22Rv1 (cell line): ENCODE measurements around the gene PEX1.

Source experiments
- ZFX ChIP-seq: fragments of 450-650 bp; IDR thresholded peaks from 2 replicates; pipeline ENCODE4 v1.6.1; 2017; ENCODE audit warnings: antibody characterized with exemption, borderline replicate concordance
- TF ChIP-seq, protein P1 (sequence below): fragments of 450-650 bp; IDR thresholded peaks from 2 replicates; pipeline ENCODE4 v1.5.1; 2017; ENCODE audit warnings: mild to moderate bottlenecking

DNA sequence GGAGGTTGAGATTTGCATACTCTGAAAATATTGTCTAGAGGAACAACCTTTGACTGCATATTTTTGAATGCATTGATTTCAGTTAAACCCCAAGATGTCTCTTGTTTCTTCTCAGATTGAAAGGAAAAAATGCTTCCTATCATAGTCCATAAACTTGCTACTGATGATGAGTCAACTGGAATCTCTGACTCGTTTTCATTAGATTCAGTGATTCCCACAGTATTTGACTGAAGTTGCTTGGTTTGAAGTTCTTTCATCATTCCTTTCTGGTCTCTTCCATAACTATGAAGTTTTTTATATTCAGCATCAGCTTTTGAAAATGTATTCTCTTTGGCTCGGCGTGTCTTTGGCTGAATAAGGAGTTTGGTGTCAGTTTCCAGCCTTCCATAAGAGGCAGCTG, 10.7 kb downstream of the PEX1 start:
- TF ChIP-seq, protein P1, sequence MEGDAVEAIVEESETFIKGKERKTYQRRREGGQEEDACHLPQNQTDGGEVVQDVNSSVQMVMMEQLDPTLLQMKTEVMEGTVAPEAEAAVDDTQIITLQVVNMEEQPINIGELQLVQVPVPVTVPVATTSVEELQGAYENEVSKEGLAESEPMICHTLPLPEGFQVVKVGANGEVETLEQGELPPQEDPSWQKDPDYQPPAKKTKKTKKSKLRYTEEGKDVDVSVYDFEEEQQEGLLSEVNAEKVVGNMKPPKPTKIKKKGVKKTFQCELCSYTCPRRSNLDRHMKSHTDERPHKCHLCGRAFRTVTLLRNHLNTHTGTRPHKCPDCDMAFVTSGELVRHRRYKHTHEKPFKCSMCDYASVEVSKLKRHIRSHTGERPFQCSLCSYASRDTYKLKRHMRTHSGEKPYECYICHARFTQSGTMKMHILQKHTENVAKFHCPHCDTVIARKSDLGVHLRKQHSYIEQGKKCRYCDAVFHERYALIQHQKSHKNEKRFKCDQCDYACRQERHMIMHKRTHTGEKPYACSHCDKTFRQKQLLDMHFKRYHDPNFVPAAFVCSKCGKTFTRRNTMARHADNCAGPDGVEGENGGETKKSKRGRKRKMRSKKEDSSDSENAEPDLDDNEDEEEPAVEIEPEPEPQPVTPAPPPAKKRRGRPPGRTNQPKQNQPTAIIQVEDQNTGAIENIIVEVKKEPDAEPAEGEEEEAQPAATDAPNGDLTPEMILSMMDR: no peak
- no peak for TF ChIP-seq ZFX
